ENCODE measurements around the gene PLCD1. TPM values are rescaled to one million over a fixed set of nuclear protein-coding genes. Genes with fewer than 3 reads are reported as not detected.
"Not testable (repeated sequence)": the region's sequence is repeated elsewhere in the genome, so short reads cannot be mapped to it uniquely, and the experiment has no call there.

PLCD1 gene
- total RNA-seq, 2 experiments from 2014 or later = 36.2 to 38.0 TPM

- CTCF ChIA-PET = interaction anchor here (1.0 kb wide), 1 partner anchor 18 kb away, joined by 3 read pairs; no protein-coding TSS in a partner anchor
- no peak for DNase-seq
These were observed 37.0 kb downstream of the PLCD1 start for GRCh38 chr3:37992271-37993066.

GRCh38 chr3:37991823-37992222 is 37.6 kb downstream of the PLCD1 start:
- H3K27ac Mint-ChIP-seq = no peak overlapping the region
- H3K4me3 Mint-ChIP-seq = no peak overlapping the region
- ChIA-PET CTCF (interaction anchor here (0.5 kb wide), 1 partner anchor 354 kb away, joined by 3 read pairs; no protein-coding TSS in a partner anchor), POLR2A (interaction anchor here (1.2 kb wide), 1 partner anchor 48 kb away, joined by 6 read pairs; no protein-coding TSS in a partner anchor)
- no peak for DNase-seq
- H3K27me3 Mint-ChIP-seq = no peaks in the 10 kb centered on the region
- H3K9me3 Mint-ChIP-seq = no peaks in the 10 kb centered on the region
- peaks cover 15% of the 10 kb centered on the region for H3K36me3 Mint-ChIP-seq (ENCODE audit: low read depth)
- peaks cover 40% of the 10 kb centered on the region for H3K4me1 Mint-ChIP-seq

More at GRCh38 chr3:37992271-37993066, 37.0 kb downstream of the PLCD1 start:
- H3K9me3 Mint-ChIP-seq = no peaks in the 10 kb centered on the region
- POLR2A ChIA-PET = interaction anchor here (1.2 kb wide), 1 partner anchor 47 kb away, joined by 6 read pairs; no protein-coding TSS in a partner anchor
- H3K4me3 Mint-ChIP-seq = peak overlapping the region; percentile 89
- H3K27me3 Mint-ChIP-seq = no peaks in the 10 kb centered on the region
- H3K27ac Mint-ChIP-seq = no peak overlapping the region
- peaks cover 45% of the 10 kb centered on the region for H3K4me1 Mint-ChIP-seq
- peaks cover 17% of the 10 kb centered on the region for H3K36me3 Mint-ChIP-seq (ENCODE audit: low read depth)

GRCh38 chr3:37991109-37991508 is 38.3 kb downstream of the PLCD1 start:
- ChIA-PET CTCF (no interaction called here), POLR2A (no interaction called here)
- H3K4me3 Mint-ChIP-seq = no peak overlapping the region
- H3K36me3 Mint-ChIP-seq (ENCODE audit: low read depth) = peaks cover 8% of the 10 kb centered on the region
- no peak overlapping the region for H3K27ac Mint-ChIP-seq
- H3K4me1 Mint-ChIP-seq = peaks cover 32% of the 10 kb centered on the region
- no peaks in the 10 kb centered on the region for H3K9me3 Mint-ChIP-seq
- H3K27me3 Mint-ChIP-seq = no peaks in the 10 kb centered on the region
- DNase-seq = no peak

GRCh38 chr3:37990527-37990926 is 38.9 kb downstream of the PLCD1 start, which contains the start of gene VILL:
Gene VILL (plus strand): TSS chr3:37990786. CDS start chr3:37993673, 2,887 bp downstream.
- H3K36me3 Mint-ChIP-seq (ENCODE audit: low read depth) = peaks cover 2% of the 10 kb centered on the region
- H3K4me1 Mint-ChIP-seq = peaks cover 27% of the 10 kb centered on the region
- H3K4me3 Mint-ChIP-seq = no peak within 1 kb of the TSS
- POLR2A ChIA-PET = no interaction called here
- no peaks in the 10 kb centered on the region for H3K9me3 Mint-ChIP-seq
- no peaks in the 10 kb centered on the region for H3K27me3 Mint-ChIP-seq
- no peak for DNase-seq
- CTCF ChIA-PET = no interaction called here
- H3K27ac Mint-ChIP-seq = no peak within 1 kb of the TSS

- Mint-ChIP-seq H3K4me3 (no peak overlapping the region), H3K27me3 (no peaks in the 10 kb centered on the region), H3K36me3 (ENCODE audit: low read depth) (no peaks in the 10 kb centered on the region), H3K27ac (no peak overlapping the region), H3K4me1 (peaks cover 21% of the 10 kb centered on the region), H3K9me3 (no peaks in the 10 kb centered on the region)
- ChIA-PET CTCF (no interaction called here), POLR2A (no interaction called here)
- no peak for DNase-seq
These were observed 39.5 kb downstream of the PLCD1 start for GRCh38 chr3:37989821-37990480.

GRCh38 chr3:37988931-37989525 is 40.4 kb downstream of the PLCD1 start:
- H3K27ac Mint-ChIP-seq = no peak overlapping the region
- H3K4me3 Mint-ChIP-seq = no peak overlapping the region
- no peaks in the 10 kb centered on the region for H3K27me3 Mint-ChIP-seq
- ChIA-PET POLR2A (no interaction called here), CTCF (interaction anchor here (1.8 kb wide), 1 partner anchor 15 kb away, joined by 6 read pairs; no protein-coding TSS in a partner anchor)
- no peaks in the 10 kb centered on the region for H3K9me3 Mint-ChIP-seq
- DNase-seq = no peak
- peaks cover 13% of the 10 kb centered on the region for H3K4me1 Mint-ChIP-seq
- H3K36me3 Mint-ChIP-seq (ENCODE audit: low read depth) = no peaks in the 10 kb centered on the region

- H3K4me1 Mint-ChIP-seq; H3K9me3 Mint-ChIP-seq; H3K27ac Mint-ChIP-seq; H3K36me3 Mint-ChIP-seq (ENCODE audit: low read depth); H3K4me3 Mint-ChIP-seq; POLR2A ChIA-PET; H3K27me3 Mint-ChIP-seq; DNase-seq: not testable (repeated sequence)
- CTCF ChIA-PET = interaction anchor here (1.8 kb wide), 1 partner anchor 15 kb away, joined by 6 read pairs; no protein-coding TSS in a partner anchor
These were observed 41.1 kb downstream of the PLCD1 start for GRCh38 chr3:37988376-37988775.

- CTCF ChIA-PET = interaction anchor here (1.7 to 1.8 kb wide), 2 partner anchors 9 to 14 kb away, joined by 6 to 10 read pairs; no protein-coding TSS in a partner anchor
- H3K4me1 Mint-ChIP-seq = peaks cover under 1% of the 10 kb centered on the region
- no peak for DNase-seq
- POLR2A ChIA-PET = no interaction called here
- H3K36me3 Mint-ChIP-seq (ENCODE audit: low read depth) = no peaks in the 10 kb centered on the region
- no peak overlapping the region for H3K4me3 Mint-ChIP-seq
- no peaks in the 10 kb centered on the region for H3K27me3 Mint-ChIP-seq
- H3K27ac Mint-ChIP-seq = no peak overlapping the region
- H3K9me3 Mint-ChIP-seq = no peaks in the 10 kb centered on the region
These were observed 41.7 kb downstream of the PLCD1 start for GRCh38 chr3:37987751-37988179.

- H3K4me1 Mint-ChIP-seq = no peaks in the 10 kb centered on the region
- DNase-seq = no peak
- H3K27ac Mint-ChIP-seq = no peak overlapping the region
- no peaks in the 10 kb centered on the region for H3K27me3 Mint-ChIP-seq
- H3K9me3 Mint-ChIP-seq = no peaks in the 10 kb centered on the region
- POLR2A ChIA-PET = no interaction called here
- H3K36me3 Mint-ChIP-seq (ENCODE audit: low read depth) = no peaks in the 10 kb centered on the region
- no peak overlapping the region for H3K4me3 Mint-ChIP-seq
- CTCF ChIA-PET = interaction anchor here (1.7 to 1.8 kb wide), 2 partner anchors 10 to 14 kb away, joined by 6 to 10 read pairs; no protein-coding TSS in a partner anchor
These were observed 42.1 kb downstream of the PLCD1 start for GRCh38 chr3:37987315-37987697.

GRCh38 chr3:37986479-37987314 is 42.7 kb downstream of the PLCD1 start:
- H3K27me3 Mint-ChIP-seq = peaks cover 2% of the 10 kb centered on the region
- DNase-seq = no peak

GRCh38 chr3:37985637-37986320 is 43.7 kb downstream of the PLCD1 start:
- POLR2A ChIA-PET = no interaction called here
- peaks cover 3% of the 10 kb centered on the region for H3K27me3 Mint-ChIP-seq
- CTCF ChIA-PET = interaction anchor here (0.5 to 2.6 kb wide), 4 partner anchors 9 to 554 kb away, joined by 3 to 14 read pairs (median 6); no protein-coding TSS in a partner anchor
- no peaks in the 10 kb centered on the region for H3K36me3 Mint-ChIP-seq (ENCODE audit: low read depth)
- H3K4me1 Mint-ChIP-seq = no peaks in the 10 kb centered on the region
- no peak overlapping the region for H3K4me3 Mint-ChIP-seq
- H3K9me3 Mint-ChIP-seq = no peaks in the 10 kb centered on the region
- no peak for DNase-seq
- H3K27ac Mint-ChIP-seq = no peak overlapping the region

More at GRCh38 chr3:37986479-37987314, 42.7 kb downstream of the PLCD1 start:
- POLR2A ChIA-PET = no interaction called here
- no peaks in the 10 kb centered on the region for H3K4me1 Mint-ChIP-seq
- H3K27ac Mint-ChIP-seq = no peak overlapping the region
- CTCF ChIA-PET = interaction anchor here (1.7 to 2.6 kb wide), 2 partner anchors 10 to 13 kb away, joined by 10 to 14 read pairs; no protein-coding TSS in a partner anchor
- H3K4me3 Mint-ChIP-seq = no peak overlapping the region
- H3K36me3 Mint-ChIP-seq (ENCODE audit: low read depth) = no peaks in the 10 kb centered on the region
- no peaks in the 10 kb centered on the region for H3K9me3 Mint-ChIP-seq

GRCh38 chr3:37984596-37984995 is 44.8 kb downstream of the PLCD1 start:
- Mint-ChIP-seq H3K27me3 (peaks cover 3% of the 10 kb centered on the region), H3K27ac (no peak overlapping the region), H3K9me3 (no peaks in the 10 kb centered on the region), H3K36me3 (ENCODE audit: low read depth) (no peaks in the 10 kb centered on the region), H3K4me3 (no peak overlapping the region), H3K4me1 (no peaks in the 10 kb centered on the region)
- CTCF ChIA-PET = interaction anchor here (1.3 to 2.6 kb wide), 2 partner anchors 11 to 12 kb away, joined by 7 to 14 read pairs; no protein-coding TSS in a partner anchor
- POLR2A ChIA-PET = no interaction called here
- DNase-seq = no peak
